NCI-H2171 treated with DMSO at 0.1 percent for 48 hours (cell line): ENCODE data around the gene MEIKIN.
"Not testable (repeated sequence)": the region's sequence is repeated elsewhere in the genome, so short reads cannot be mapped to it uniquely, and the experiment has no call there.

Experiments used
- DNase-seq: peaks from one replicate; lab custom pipeline; 2025; lab: John Stamatoyannopoulos, UW

MEIKIN gene

DNA sequence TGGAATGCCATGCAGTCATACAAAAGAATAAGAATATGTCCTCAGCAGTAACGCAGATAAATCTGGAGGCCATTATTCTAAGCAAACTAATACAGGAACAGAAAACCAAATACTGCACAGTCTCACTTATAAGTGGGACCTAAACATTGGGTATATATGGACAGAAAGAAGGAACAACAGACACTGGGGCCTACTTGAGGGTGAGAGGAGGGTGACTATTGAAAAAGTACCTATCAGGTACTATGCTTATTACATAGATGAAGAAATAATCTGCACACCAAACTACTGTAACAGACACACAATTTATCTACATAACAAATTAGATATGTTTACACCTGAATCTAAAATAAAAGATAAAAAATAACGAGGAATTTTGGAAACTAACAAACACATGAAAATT is 38.8 kb downstream of the MEIKIN start:
- DNase-seq: no peak

DNA sequence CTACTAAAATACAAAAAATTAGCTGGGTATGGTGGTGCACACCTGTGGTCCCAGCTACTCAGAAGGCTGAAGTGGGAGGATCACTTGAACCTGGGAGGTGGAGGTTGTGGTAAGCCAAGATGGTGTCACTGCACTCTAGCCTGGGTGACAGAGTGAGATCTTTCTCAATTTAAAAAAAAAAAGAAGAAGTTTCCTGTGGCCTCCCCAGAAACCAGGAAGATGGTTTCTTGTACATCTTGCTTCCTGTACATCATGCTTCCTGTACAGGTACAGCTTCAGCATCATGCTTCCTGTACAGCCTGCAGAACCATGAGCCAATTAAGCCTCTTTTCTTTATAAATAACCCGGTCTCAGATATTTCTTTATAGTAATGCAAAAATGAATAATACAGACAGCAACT is 43.2 kb downstream of the MEIKIN start:
- DNase-seq: not testable (repeated sequence)

GRCh38 chr5:131899686-131900085 is 45.8 kb downstream of the MEIKIN start:
- no peak for DNase-seq

GRCh38 chr5:131883984-131884383 is 61.5 kb downstream of the MEIKIN start:
- no peak for DNase-seq

- no peak for DNase-seq
Measured at GRCh38 chr5:131879705-131880104, 65.8 kb downstream of the MEIKIN start.

DNA sequence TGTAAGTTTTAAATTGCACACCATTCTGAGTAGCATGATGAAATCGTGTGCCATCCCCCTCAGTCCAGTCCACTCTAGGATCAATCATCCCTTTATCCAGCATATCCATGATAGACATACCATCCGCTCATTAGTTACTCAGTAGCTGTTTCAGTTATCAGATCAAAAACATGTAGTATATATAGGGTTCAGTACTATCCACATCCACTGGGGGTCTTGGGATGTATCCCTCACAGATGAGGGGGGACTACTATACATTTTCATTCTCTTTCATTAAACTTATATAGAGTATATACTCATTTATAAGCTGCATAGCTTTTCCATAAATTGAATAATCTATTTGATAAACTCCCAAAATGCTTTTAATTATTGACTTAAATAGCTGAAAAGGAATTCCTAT is 67.6 kb downstream of the MEIKIN start:
- no peak for DNase-seq

DNA sequence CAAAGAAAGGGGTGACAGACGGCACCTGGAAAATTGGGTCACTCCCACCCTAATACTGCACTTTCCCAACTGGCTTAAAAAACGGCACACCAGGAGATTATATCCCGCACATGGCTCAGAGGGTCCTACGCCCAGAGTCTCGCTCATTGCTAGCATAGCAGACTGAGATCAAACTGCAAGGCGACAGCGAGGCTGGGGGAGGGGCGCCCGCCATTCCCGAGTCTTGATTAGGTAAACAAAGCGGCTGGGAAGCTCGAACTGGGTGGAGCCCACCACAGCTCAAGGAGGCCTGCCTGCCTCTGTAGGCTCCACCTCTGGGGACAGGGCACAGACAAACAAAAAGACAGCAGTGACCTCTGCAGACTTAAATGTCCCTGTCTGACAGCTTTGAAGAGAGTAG is 74.2 kb downstream of the MEIKIN start:
- DNase-seq: not testable (repeated sequence)

DNA sequence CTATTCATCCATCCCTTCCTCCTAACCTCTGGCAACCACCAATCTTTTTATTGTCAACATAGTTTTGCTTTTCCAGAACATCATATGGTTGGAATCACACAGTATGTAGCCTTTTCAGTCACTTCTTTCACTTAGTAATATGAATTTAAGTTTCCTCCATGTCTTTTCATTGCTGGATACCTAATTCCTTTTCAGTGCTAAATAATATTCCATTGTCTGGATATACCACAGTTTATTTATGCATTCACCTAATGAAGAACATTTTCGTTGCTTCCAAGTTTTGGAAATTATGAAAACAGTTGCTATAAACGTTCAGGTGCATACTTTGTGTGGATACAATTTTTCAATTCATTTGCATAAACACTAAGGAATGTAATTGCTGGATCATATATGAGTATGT is 77.9 kb downstream of the MEIKIN start:
- no peak for DNase-seq

GRCh38 chr5:131863700-131864099 is 81.8 kb downstream of the MEIKIN start:
- DNase-seq: no peak

DNA sequence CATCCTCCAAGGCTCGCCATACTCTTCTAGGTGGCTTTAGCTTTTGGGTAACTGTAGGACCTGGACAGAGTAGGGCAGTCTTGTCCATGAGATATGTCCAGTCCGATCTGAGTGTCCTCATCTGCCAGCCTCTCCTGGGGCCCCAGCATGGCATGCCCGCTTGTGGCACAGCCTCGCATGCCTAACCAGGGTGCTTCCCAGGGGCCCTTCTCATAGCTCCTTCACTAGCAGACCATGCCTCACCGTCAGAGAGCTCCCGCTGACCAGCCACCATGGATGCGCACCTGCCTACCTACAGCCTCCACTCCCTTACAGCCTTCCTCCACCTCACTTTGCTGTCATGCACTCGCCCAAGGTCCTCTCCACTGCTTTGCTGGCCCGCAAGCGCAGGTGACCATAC is 88.1 kb downstream of the MEIKIN start:
- DNase-seq: no peak

DNA sequence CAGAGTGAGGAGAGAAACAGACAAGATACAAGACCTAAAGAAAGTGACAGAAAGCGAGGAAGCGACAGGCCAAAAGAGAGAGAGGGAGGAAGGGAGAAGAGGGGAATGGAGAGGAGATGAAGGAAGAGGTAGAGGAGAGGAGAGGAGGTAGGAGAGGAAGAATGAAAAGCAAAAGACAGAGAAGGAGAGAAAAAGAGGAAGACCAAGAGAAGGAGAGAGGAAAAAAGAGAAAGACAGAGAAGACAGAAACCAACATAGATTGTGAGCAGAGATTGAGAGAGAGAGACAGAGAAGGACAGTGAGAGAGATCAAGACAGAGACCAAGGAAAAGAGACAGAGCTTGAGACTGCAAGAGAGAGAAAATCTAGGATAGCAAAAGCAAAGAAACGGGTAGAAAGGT is 90.0 kb downstream of the MEIKIN start:
- DNase-seq: no peak

DNA sequence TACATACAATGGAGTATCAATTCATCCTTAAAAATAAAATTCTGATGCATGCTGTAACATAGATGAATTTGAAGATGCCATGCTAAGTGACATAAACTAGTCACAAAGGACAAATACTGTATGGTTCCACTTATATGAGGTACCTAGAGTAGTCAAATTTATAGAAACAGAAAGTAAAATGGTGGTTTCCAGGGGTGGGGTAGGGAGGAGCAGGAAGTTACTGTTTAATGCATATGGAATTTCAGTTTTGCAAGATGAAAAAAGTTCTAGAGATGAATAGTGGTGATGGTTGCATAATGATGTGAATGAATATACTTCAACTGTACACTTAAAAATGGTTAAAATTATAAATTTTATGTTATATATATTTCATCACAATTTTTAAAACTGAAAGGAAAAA is 91.3 kb downstream of the MEIKIN start:
- DNase-seq: no peak

DNA sequence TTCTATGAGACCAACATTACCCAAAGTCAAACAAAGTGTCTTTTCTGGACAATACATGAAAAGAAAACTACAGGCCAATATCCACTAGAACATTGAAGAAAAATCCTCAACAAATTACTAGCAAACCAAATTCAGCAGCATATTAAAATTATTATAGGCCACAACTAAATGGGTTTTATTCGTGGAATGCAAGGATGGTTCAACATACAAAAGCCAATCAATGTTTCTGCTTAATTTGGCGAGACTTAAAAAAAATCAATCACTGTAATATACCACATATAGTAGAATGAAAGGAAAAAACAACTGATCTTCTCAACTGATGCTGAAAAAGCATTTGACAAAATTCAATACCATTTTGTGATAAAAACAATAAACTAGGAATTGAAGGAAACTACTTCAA is 96.8 kb downstream of the MEIKIN start:
- DNase-seq: no peak

DNA sequence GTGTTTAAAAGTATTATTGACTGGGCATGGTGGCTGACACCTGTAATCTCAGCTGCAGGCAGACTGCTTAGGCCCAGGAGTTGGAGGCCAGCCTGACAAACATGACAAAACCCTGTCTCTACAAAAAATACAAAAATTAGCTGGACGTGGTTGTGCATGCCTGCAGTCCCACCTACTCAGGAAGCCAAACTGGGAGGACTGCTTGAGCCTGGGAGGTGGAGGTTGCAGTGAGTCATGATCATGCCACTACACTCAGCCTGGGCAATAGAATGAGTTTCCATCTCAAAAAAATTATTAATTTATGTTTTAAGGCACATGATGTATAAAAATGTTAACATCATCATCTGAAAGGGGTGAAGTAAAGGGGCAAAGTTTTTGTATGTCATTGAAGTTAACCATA is 98.9 kb downstream of the MEIKIN start:
- DNase-seq: no peak

- DNase-seq: no peak
Measured at GRCh38 chr5:131845828-131846227, 99.6 kb downstream of the MEIKIN start.

- DNase-seq: not testable (repeated sequence)
Measured at GRCh38 chr5:131842971-131843370, 102.5 kb downstream of the MEIKIN start.

DNA sequence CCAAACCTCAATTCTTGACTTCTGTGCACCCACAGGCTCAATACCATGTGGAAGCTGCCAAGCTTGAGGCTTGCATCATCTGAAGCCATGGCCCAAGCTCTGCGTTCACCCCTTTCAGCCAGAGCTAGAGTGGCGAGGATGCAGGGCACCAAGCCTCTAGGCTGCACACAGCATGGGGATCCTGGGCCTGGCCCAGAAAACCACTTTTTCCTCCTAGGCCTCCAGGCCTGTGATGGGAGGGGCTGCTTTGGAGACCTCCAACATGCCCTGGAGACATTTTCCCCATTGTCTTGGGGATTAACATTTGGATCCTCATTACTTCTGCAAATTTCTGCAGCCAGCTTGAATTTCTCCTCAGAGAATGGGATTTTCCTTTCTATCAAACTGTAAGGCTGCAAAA is 112.8 kb downstream of the MEIKIN start:
- DNase-seq: not testable (repeated sequence)

GRCh38 chr5:131825404-131826013 is 120.0 kb downstream of the MEIKIN start:
- DNase-seq: no peak

DNA sequence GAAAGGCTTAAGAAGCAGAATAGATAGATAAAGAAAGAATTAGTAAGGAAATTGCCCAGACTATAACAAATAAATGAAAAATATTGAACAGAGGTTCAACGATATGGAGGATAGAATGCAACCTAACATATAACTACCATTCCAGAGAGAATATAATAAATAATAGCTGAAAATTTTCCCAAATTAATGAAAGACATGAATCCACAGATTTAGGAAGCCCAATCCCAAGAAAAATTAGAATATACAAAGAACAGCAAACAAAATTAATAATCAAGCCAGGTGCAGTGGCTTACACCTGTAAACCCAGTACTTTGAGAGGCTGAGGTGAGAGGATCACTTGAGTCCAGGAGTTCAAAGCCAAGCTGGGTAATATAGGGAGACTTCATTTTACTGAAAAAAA is 120.8 kb downstream of the MEIKIN start:
- no peak for DNase-seq

DNA sequence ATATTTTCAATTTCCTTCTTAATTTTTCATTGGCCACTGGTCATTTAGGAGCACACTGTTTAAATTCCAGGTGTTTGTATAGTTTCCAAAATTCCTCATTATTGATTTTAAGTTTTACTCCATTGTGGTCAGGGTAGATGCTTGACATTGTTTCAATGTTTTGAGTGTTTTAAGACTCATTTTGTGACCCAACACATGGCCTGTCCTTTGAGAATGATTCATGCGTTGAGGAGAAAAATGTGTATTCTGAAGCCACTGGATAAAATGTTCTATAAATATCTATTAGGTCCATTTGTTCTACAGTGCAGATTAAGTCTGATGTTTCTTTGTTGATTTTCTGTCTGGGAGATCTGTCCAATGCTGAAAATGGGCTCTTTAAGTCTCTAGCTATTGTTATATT is 124.2 kb downstream of the MEIKIN start:
- no peak for DNase-seq

- DNase-seq: no peak
Measured at GRCh38 chr5:131818001-131818724, 127.3 kb downstream of the MEIKIN start.

DNA sequence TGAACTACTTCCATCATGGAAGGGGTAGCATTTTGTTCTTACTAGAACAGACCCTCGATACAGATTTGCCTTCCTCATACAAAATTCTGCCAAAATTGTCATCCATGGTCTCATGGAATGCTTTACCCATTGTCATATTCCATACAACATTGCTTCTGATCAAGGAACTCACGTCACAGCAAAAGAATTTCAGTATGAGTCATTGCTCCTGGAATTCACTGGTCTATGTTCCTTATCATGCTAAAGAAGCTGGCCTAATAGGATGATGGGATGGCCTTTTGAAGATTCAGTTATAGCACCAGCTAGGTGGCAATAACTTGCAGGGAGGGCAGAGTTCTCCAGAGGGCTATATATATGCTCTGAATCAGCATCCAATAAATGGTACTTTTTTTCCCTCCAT is 130.5 kb downstream of the MEIKIN start:
- no peak for DNase-seq

GRCh38 chr5:131812371-131813160 is 132.9 kb downstream of the MEIKIN start:
- DNase-seq: no peak
